ENCODE data around the gene CTSA.
A peak's percentile ranks its signal among the peaks of the same experiment; 100 is the strongest.
"Not testable (repeated sequence)": the region's sequence is repeated elsewhere in the genome, so short reads cannot be mapped to it uniquely, and the experiment has no call there.

Gene CTSA

GRCh38 chr20:45897289-45897688 is 6.2 kb downstream of the CTSA start:
- no peak for DNase-seq

GRCh38 chr20:45897692-45898091 is 6.6 kb downstream of the CTSA start:
- no peak for DNase-seq

GRCh38 chr20:45898285-45898684 is 7.2 kb downstream of the CTSA start:
- no peak for DNase-seq

- no peak for DNase-seq
Observed at GRCh38 chr20:45899046-45899835, 8.1 kb downstream of the CTSA start.

- DNase-seq, result not testable (repeated sequence)
Observed at GRCh38 chr20:45901332-45901731, 10.2 kb downstream of the CTSA start.

GRCh38 chr20:45902199-45902701 is 11.1 kb downstream of the CTSA start:
- DNase-seq, result no peak

- DNase-seq, result no peak
Observed at GRCh38 chr20:45904583-45905504, 13.7 kb downstream of the CTSA start.

- no peak for DNase-seq
Observed at GRCh38 chr20:45905505-45906079, 14.5 kb downstream of the CTSA start.

- no peak for DNase-seq
Observed at GRCh38 chr20:45907219-45907948, 16.2 kb downstream of the CTSA start.

- no peak for DNase-seq
Observed at GRCh38 chr20:45908084-45908483, 16.9 kb downstream of the CTSA start.

- no peak for DNase-seq
Observed at GRCh38 chr20:45909336-45909808, 18.2 kb downstream of the CTSA start.

GRCh38 chr20:45909817-45910669 is 18.9 kb downstream of the CTSA start:
- DNase-seq, result no peak

- DNase-seq, result peak; percentile 84 to 86
Observed at GRCh38 chr20:45910670-45911485, 19.7 kb downstream of the CTSA start.

- DNase-seq, result peak in 1 of 2 donors; percentile 19
Observed at GRCh38 chr20:45911486-45912343, 20.6 kb downstream of the CTSA start, which contains the start of gene PLTP. Gene PLTP, minus strand, starts transcription at chr20:45912155. Its CDS starts 703 bp downstream, at chr20:45911452.

GRCh38 chr20:45912344-45912682 is 21.2 kb downstream of the CTSA start:
- DNase-seq, result no peak

GRCh38 chr20:45913116-45913515 is 22.0 kb downstream of the CTSA start:
- no peak for DNase-seq

GRCh38 chr20:45917790-45918141 is 26.6 kb downstream of the CTSA start:
- no peak for DNase-seq

GRCh38 chr20:45918182-45918737 is 27.1 kb downstream of the CTSA start:
- no peak for DNase-seq

Data from activated CD4-positive, alpha-beta T cell treated with anti-CD3 and anti-CD28 coated beads for 4 hours (primary cell).